T-helper 17 cell (primary cell): Measurements from ENCODE around the gene D2HGDH. TPM values are rescaled to one million over a fixed set of nuclear protein-coding genes. Genes with fewer than 3 reads are reported as not detected.

ENCODE experiments used
- ATAC-seq: fragments of 150-1000 bp; cut with Tn5 transposase; 2 replicates; pipeline ENCODE4 v1.10.0; 2021; ENCODE audit warnings: mild to moderate bottlenecking, moderate library complexity
- DNase-seq, 3 donors: peaks; one replicate each; pipeline versions ENCODE4 v3.0.0 to v3.0.0-alpha.2; 2020 to 2021
- H3K9me3 ChIP-seq: one replicate; pipeline ENCODE4 v1.7.0; 2013; ENCODE audit warnings: low read length, mild to moderate bottlenecking; ENCODE audit not compliant: control insufficient read depth, poor library complexity, severe bottlenecking
- H3K27ac Mint-ChIP-seq: one replicate; pipeline ENCODE4 v1.8.0; 2022; ENCODE audit warnings: mild to moderate bottlenecking, moderate library complexity, mixed read lengths
- H3K27me3 Mint-ChIP-seq: one replicate; pipeline ENCODE4 v1.8.0; 2022; ENCODE audit warnings: mixed read lengths
- H3K36me3 Mint-ChIP-seq: one replicate; pipeline ENCODE4 v1.8.0; 2022; ENCODE audit warnings: low read depth, mixed read lengths
- H3K4me1 Mint-ChIP-seq: one replicate; pipeline ENCODE4 v1.8.0; 2022; ENCODE audit warnings: mild to moderate bottlenecking, mixed read lengths
- H3K4me3 Mint-ChIP-seq: one replicate; pipeline ENCODE4 v1.8.0; 2022; ENCODE audit warnings: mild to moderate bottlenecking, moderate library complexity, mixed read lengths
- total RNA-seq, 4 donors: library from RNA in 2 of 4; stranded (reverse) in 2 of 4; gene quantifications; one replicate each; pipeline ENCODE4 v1.2.3 and lab custom pipeline; 2022 to 2026

D2HGDH gene
- total RNA-seq, 2 donors from 2014 or later, result 28.0 to 32.6 TPM

GRCh38 chr2:241760301-241760771, 25.9 kb downstream of the D2HGDH start:
- DNase-seq, result no peak
- Mint-ChIP-seq H3K27ac (peak overlapping the region; percentile 75), H3K27me3 (no peaks in the 10 kb centered on the region), H3K4me1 (peaks cover 23% of the 10 kb centered on the region), H3K4me3 (no peak overlapping the region), H3K36me3 (peaks cover 8% of the 10 kb centered on the region)
- H3K9me3 ChIP-seq, result no peaks in the 10 kb centered on the region
- no peak for ATAC-seq

DNA sequence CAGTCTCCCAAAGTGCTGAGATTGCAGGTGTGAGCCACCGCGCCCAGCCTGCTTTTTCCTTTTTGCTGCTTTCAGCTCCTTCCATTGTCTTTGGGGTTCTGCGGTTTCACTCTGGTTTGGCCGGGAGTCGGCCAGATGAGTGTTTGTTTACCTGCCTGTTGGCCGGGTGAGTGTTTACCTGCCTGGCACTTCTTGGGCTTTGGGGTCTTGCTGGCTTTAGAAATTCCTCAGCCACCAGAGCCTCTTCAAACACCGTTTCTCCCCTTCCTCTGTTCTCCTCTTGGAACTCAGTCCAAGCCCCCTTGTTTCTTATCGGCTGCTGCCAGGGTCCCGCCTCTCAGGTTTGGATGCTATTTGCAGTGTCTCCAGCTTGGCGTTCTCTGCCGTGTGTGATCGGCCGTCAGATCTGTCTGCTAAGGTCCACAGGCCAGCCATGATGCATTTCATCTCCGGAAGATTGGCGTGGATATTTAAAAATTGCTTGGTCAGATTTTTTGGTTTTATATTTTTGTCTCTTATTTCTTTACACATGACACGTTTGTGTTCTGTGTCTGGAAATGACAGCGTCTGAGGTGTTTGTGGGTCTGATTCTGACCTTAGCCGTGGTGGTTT, 28.0 kb downstream of the D2HGDH start:
- ATAC-seq (no peak), DNase-seq (no peak)
- Mint-ChIP-seq H3K27ac (peak overlapping the region; percentile 99), H3K36me3 (peaks cover 8% of the 10 kb centered on the region), H3K4me3 (peak overlapping the region; percentile 85), H3K27me3 (no peaks in the 10 kb centered on the region), H3K4me1 (peaks cover 23% of the 10 kb centered on the region)
- no peaks in the 10 kb centered on the region for H3K9me3 ChIP-seq

GRCh38 chr2:241762933-241763369, 28.5 kb downstream of the D2HGDH start:
- DNase-seq, result peak in 1 of 3 donors; percentile 41
- no peaks in the 10 kb centered on the region for H3K27me3 Mint-ChIP-seq
- peak; percentile 85 for ATAC-seq
- H3K4me1 Mint-ChIP-seq, result peaks cover 22% of the 10 kb centered on the region
- H3K4me3 Mint-ChIP-seq, result peak overlapping the region; percentile 85
- H3K36me3 Mint-ChIP-seq, result peaks cover 8% of the 10 kb centered on the region
- peak overlapping the region; percentile 99 for H3K27ac Mint-ChIP-seq
- no peaks in the 10 kb centered on the region for H3K9me3 ChIP-seq

DNA sequence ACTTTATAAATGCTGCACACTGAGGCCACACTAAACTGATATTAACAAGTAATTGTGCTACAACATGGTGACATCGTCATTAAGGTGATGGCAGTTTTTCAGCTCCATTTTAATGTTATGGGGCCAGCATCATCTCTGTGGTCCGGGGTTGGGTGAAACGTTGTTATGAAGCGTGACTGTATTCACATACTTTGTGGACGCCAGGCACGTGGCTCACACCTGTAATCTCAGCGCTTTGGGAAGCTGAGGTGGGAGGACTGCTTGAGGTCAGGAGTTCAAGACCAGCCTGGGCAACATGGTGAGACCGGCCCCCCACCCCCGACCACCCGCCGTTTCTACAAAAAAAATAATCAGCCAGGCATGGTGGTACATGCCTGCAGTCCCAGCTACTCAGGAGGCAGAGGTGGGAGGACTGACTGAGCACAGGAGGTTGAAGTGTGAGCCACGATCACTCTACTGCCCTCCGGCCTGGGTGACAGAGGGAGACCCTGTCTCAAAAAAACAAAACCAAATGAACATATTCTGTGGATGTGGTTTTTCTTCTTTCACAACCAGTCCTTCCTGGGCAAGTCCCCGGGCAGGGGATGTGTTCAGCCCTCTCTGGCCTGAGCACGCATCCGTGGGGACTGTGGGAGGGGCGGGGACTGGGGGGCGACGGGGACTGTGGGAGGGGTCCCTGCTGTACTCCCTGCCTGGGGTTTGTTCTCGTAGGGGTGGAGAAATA, 29.3 kb downstream of the D2HGDH start:
- peak overlapping the region; percentile 85 for H3K4me3 Mint-ChIP-seq
- no peaks in the 10 kb centered on the region for H3K27me3 Mint-ChIP-seq
- ATAC-seq (peak; percentile 14), DNase-seq (no peak)
- H3K36me3 Mint-ChIP-seq, result peaks cover 8% of the 10 kb centered on the region
- H3K9me3 ChIP-seq, result no peaks in the 10 kb centered on the region
- peaks cover 21% of the 10 kb centered on the region for H3K4me1 Mint-ChIP-seq
- peak overlapping the region; percentile 99 for H3K27ac Mint-ChIP-seq

- peaks cover 15% of the 10 kb centered on the region for H3K4me1 Mint-ChIP-seq
- no peaks in the 10 kb centered on the region for H3K9me3 ChIP-seq
- no peak overlapping the region for H3K4me3 Mint-ChIP-seq
- no peak overlapping the region for H3K27ac Mint-ChIP-seq
- DNase-seq (no peak), ATAC-seq (no peak)
- no peaks in the 10 kb centered on the region for H3K27me3 Mint-ChIP-seq
- peaks cover 4% of the 10 kb centered on the region for H3K36me3 Mint-ChIP-seq
These were observed 30.1 kb downstream of the D2HGDH start for GRCh38 chr2:241764275-241765241.

DNA sequence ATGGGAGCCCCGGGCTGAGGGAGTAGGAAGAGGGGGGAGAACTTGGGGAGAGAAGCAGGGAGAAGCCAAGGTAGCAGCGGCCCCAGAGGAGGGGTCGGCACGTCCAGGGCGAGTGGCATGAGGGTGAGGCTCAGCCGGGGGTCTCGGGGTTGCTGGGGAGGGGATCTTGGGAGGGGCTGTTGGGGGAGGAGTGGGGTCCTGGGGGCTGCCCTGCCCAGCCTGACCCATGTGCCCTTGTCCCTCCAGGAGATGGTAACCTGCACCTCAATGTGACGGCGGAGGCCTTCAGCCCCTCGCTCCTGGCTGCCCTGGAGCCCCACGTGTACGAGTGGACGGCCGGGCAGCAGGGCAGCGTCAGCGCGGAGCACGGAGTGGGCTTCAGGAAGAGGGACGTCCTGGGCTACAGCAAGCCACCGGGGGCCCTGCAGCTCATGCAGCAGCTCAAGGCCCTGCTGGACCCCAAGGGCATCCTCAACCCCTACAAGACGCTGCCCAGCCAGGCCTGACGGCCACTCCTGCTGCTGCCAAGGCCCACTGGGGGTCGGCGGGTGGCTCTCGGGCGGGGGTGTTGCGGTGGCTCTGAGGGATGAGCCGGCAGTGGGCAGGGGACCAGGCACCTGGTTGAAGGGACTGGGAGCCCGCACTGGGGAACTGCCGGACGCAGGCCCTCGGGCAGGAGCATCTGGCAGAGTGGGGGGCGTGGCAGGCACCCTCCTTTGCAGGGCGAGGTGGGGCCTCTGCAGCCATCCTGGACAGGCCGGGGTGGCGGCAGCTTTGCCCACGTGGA, 33.2 kb downstream of the D2HGDH start:
- Mint-ChIP-seq H3K27me3 (no peaks in the 10 kb centered on the region), H3K27ac (no peak overlapping the region), H3K4me3 (no peak overlapping the region), H3K4me1 (peaks cover 15% of the 10 kb centered on the region), H3K36me3 (no peaks in the 10 kb centered on the region)
- no peak for DNase-seq
- H3K9me3 ChIP-seq, result no peaks in the 10 kb centered on the region
- ATAC-seq, result no peak

GRCh38 chr2:241768251-241768711, 33.9 kb downstream of the D2HGDH start:
- no peak overlapping the region for H3K4me3 Mint-ChIP-seq
- no peaks in the 10 kb centered on the region for H3K9me3 ChIP-seq
- H3K27ac Mint-ChIP-seq, result no peak overlapping the region
- peaks cover 11% of the 10 kb centered on the region for H3K4me1 Mint-ChIP-seq
- ATAC-seq (no peak), DNase-seq (no peak)
- H3K36me3 Mint-ChIP-seq, result no peaks in the 10 kb centered on the region
- no peaks in the 10 kb centered on the region for H3K27me3 Mint-ChIP-seq

GRCh38 chr2:241768850-241769249, 34.4 kb downstream of the D2HGDH start:
- Mint-ChIP-seq H3K36me3 (no peaks in the 10 kb centered on the region), H3K4me3 (no peak overlapping the region), H3K4me1 (peaks cover 10% of the 10 kb centered on the region), H3K27ac (no peak overlapping the region), H3K27me3 (no peaks in the 10 kb centered on the region)
- DNase-seq, result no peak
- no peaks in the 10 kb centered on the region for H3K9me3 ChIP-seq
- ATAC-seq, result no peak

GRCh38 chr2:241769819-241770184, 35.4 kb downstream of the D2HGDH start:
- H3K27me3 Mint-ChIP-seq, result no peaks in the 10 kb centered on the region
- H3K4me3 Mint-ChIP-seq, result no peak overlapping the region
- H3K36me3 Mint-ChIP-seq, result no peaks in the 10 kb centered on the region
- H3K27ac Mint-ChIP-seq, result no peak overlapping the region
- H3K9me3 ChIP-seq, result no peaks in the 10 kb centered on the region
- ATAC-seq (no peak), DNase-seq (no peak)
- peaks cover 10% of the 10 kb centered on the region for H3K4me1 Mint-ChIP-seq

DNA sequence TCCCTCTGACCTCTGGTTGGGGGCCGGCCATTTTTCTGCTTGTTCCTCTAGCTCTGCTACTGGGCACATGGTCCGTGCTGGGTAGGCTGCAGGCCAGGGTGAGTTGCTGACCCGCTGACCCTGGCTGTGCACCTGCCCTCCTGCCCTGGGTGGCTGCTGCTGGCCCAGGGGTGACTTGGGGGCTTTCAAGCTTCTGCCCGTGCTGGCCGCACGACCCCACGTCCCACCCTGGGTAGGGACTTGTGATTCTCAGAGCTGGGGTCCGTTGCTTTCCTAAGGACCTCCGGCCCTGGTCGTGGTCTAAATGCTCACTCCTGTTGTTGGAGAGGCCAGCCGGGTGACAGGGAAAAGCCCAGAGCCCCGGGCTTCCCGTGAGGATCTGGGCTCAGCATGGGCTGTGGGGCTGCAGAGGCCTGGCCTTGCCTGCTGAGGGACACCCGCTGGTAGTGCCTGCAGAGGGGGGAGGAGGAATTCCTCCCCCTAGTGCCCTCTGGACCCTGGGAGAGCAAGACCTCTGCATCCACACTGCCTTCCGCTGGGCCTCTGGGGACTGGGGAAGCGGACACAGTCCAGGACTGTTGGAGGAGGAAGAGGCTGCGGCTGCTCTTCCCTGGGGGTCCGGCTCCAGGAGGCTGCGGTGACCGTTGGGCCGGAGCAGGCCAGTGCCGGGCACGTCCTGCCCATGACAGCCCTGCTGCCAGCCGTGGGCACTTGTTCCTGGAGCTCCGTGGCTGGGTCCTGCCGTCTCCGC, 35.9 kb downstream of the D2HGDH start:
- ATAC-seq (no peak), DNase-seq (no peak)
- Mint-ChIP-seq H3K4me3 (no peak overlapping the region), H3K36me3 (no peaks in the 10 kb centered on the region), H3K27me3 (no peaks in the 10 kb centered on the region), H3K4me1 (peaks cover 10% of the 10 kb centered on the region), H3K27ac (no peak overlapping the region)
- no peaks in the 10 kb centered on the region for H3K9me3 ChIP-seq

DNA sequence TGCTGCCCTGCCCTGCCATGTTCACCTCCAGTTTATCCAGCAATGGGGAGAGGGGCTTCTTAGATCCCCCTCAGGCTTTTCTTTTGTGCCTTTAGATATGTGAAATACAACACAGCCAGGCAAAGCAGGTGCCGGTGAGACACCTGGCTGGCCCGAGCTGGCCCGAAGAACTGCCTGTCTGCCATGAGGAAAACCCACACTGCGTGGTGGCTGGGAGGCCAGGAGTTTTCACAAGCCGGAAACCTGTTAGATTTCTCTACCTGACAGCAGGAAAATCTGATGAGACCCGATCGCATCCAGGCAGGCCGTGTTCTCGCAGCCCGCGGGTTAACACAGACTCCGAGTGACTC, 36.5 kb downstream of the D2HGDH start:
- H3K4me3 Mint-ChIP-seq, result no peak overlapping the region
- H3K27me3 Mint-ChIP-seq, result no peaks in the 10 kb centered on the region
- peak overlapping the region; percentile 75 for H3K27ac Mint-ChIP-seq
- ATAC-seq (no peak), DNase-seq (no peak)
- H3K36me3 Mint-ChIP-seq, result no peaks in the 10 kb centered on the region
- H3K9me3 ChIP-seq, result no peaks in the 10 kb centered on the region
- H3K4me1 Mint-ChIP-seq, result peaks cover 10% of the 10 kb centered on the region
